H7 (cell line): ENCODE measurements around the gene ZC3HAV1. TPM values are rescaled to one million over a fixed set of nuclear protein-coding genes. Genes with fewer than 3 reads are reported as not detected.
A peak's percentile ranks its signal among the peaks of the same experiment; 100 is the strongest.
"Not testable (repeated sequence)": the region's sequence is repeated elsewhere in the genome, so short reads cannot be mapped to it uniquely, and the experiment has no call there.

ENCODE experiments used
- DNase-seq: peaks from one replicate; pipeline ENCODE4 v3.0.0; 2012
- H3K27me3 ChIP-seq: 2 replicates; pipeline ENCODE4 v1.6.0; 2011; ENCODE audit warnings: mild to moderate bottlenecking, low read length; ENCODE audit not compliant: control insufficient read depth, insufficient read depth
- H3K36me3 ChIP-seq: replicated peaks from 2 replicates; pipeline ENCODE4 v1.5.1; 2011; ENCODE audit warnings: low read length; ENCODE audit not compliant: control insufficient read depth, insufficient read depth
- H3K4me3 ChIP-seq: 2 replicates; pipeline ENCODE4 v1.5.1; 2011; ENCODE audit warnings: low read depth, mild to moderate bottlenecking, control low read depth, low read length, moderate library complexity; ENCODE audit not compliant: insufficient read depth
- total RNA-seq: library from RNA; depleted of rRNA; stranded (reverse); fragments of >200 nt; shearing (Covaris generic); gene quantifications from 2 replicates; pipeline ENCODE4 v1.2.3, GENCODE V29; 2014; rRNA removed

The ZC3HAV1 gene
- total RNA-seq = 27.1 and 30.9 TPM in 2 replicates

GRCh38 chr7:139109188-139109982 is at the start of gene ZC3HAV1:
ZC3HAV1 (minus strand) TSS chr7:139109720; CDS start chr7:139109331, 389 bp downstream.
- Histone ChIP-seq H3K27me3 (peaks cover 6% of the 10 kb centered on the region; the same call in 1 of the 2 replicates), H3K4me3 (peak within 1 kb of the TSS; percentile 93), H3K36me3 (no peaks in the 10 kb centered on the region)
- peak; percentile 85 for DNase-seq

GRCh38 chr7:139153832-139154231 is 44.3 kb upstream of the ZC3HAV1 start:
- DNase-seq = no peak
- Histone ChIP-seq H3K36me3 (no peaks in the 10 kb centered on the region), H3K27me3 (no peaks in the 10 kb centered on the region), H3K4me3 (no peak overlapping the region)

- Histone ChIP-seq H3K4me3 (no peak overlapping the region), H3K27me3 (no peaks in the 10 kb centered on the region), H3K36me3 (no peaks in the 10 kb centered on the region)
- no peak for DNase-seq
Observed at GRCh38 chr7:139152149-139152548, 42.6 kb upstream of the ZC3HAV1 start.

- Histone ChIP-seq H3K27me3 (no peaks in the 10 kb centered on the region), H3K4me3 (no peak overlapping the region), H3K36me3 (no peaks in the 10 kb centered on the region)
- no peak for DNase-seq
Observed at GRCh38 chr7:139139150-139139549, 29.6 kb upstream of the ZC3HAV1 start.

- peak overlapping the region; percentile 50 for H3K4me3 ChIP-seq
- H3K27me3 ChIP-seq = no peaks in the 10 kb centered on the region
- no peaks in the 10 kb centered on the region for H3K36me3 ChIP-seq
- DNase-seq = peak; percentile 68
Observed at GRCh38 chr7:139133335-139134139, 24.0 kb upstream of the ZC3HAV1 start.

- H3K36me3 ChIP-seq = no peaks in the 10 kb centered on the region
- DNase-seq = peak; percentile 17
- peak overlapping the region; percentile 50 for H3K4me3 ChIP-seq
- no peaks in the 10 kb centered on the region for H3K27me3 ChIP-seq
Observed at GRCh38 chr7:139132887-139133286, 23.4 kb upstream of the ZC3HAV1 start.

- no peaks in the 10 kb centered on the region for H3K36me3 ChIP-seq
- no peaks in the 10 kb centered on the region for H3K27me3 ChIP-seq
- H3K4me3 ChIP-seq = no peak overlapping the region
- DNase-seq = no peak
Observed at GRCh38 chr7:139131601-139132041, 22.1 kb upstream of the ZC3HAV1 start.

- not testable (repeated sequence) for H3K27me3 ChIP-seq, DNase-seq, H3K36me3 ChIP-seq, H3K4me3 ChIP-seq
Observed at GRCh38 chr7:139129814-139130213, 20.3 kb upstream of the ZC3HAV1 start.

GRCh38 chr7:139127648-139128047 is 18.1 kb upstream of the ZC3HAV1 start:
- H3K36me3 ChIP-seq = no peaks in the 10 kb centered on the region
- H3K4me3 ChIP-seq = no peak overlapping the region
- no peak for DNase-seq
- H3K27me3 ChIP-seq = no peaks in the 10 kb centered on the region

- Histone ChIP-seq H3K4me3 (no peak overlapping the region), H3K36me3 (no peaks in the 10 kb centered on the region), H3K27me3 (no peaks in the 10 kb centered on the region)
- no peak for DNase-seq
Observed at GRCh38 chr7:139125657-139126056, 16.1 kb upstream of the ZC3HAV1 start.

GRCh38 chr7:139124995-139125394 is 15.5 kb upstream of the ZC3HAV1 start:
- H3K4me3 ChIP-seq, DNase-seq, H3K36me3 ChIP-seq, H3K27me3 ChIP-seq: not testable (repeated sequence)

- H3K27me3 ChIP-seq = no peaks in the 10 kb centered on the region
- H3K4me3 ChIP-seq = no peak overlapping the region
- no peak for DNase-seq
- no peaks in the 10 kb centered on the region for H3K36me3 ChIP-seq
Observed at GRCh38 chr7:139124084-139124914, 14.8 kb upstream of the ZC3HAV1 start.

GRCh38 chr7:139119486-139119849 is 9.9 kb upstream of the ZC3HAV1 start:
- DNase-seq = no peak
- H3K36me3 ChIP-seq = no peaks in the 10 kb centered on the region
- H3K4me3 ChIP-seq = no peak overlapping the region
- no peaks in the 10 kb centered on the region for H3K27me3 ChIP-seq

GRCh38 chr7:139118805-139119485 is 9.4 kb upstream of the ZC3HAV1 start:
- H3K27me3 ChIP-seq = no peaks in the 10 kb centered on the region
- no peak overlapping the region for H3K4me3 ChIP-seq
- H3K36me3 ChIP-seq = no peaks in the 10 kb centered on the region
- no peak for DNase-seq
